Stimulated activated naive CD8-positive, alpha-beta T cell treated with anti-CD3 and anti-CD28 coated beads, Interleukin-15, Interleukin-2, amounts not matched to agents 100 ng/mL and 50 ng/mL, for 24 hours (primary cell): Measurements from ENCODE around the gene C1QTNF1.

Source experiments
- H3K27ac Mint-ChIP-seq: one replicate; pipeline ENCODE4 v1.8.0; 2021; ENCODE audit warnings: mild to moderate bottlenecking, mixed read lengths
- H3K27me3 Mint-ChIP-seq: one replicate; pipeline ENCODE4 v1.8.0; 2021; ENCODE audit warnings: mixed read lengths
- H3K36me3 Mint-ChIP-seq: one replicate; pipeline ENCODE4 v1.8.0; 2021; ENCODE audit warnings: low read depth, mixed read lengths
- H3K4me1 Mint-ChIP-seq: one replicate; pipeline ENCODE4 v1.8.0; 2021; ENCODE audit warnings: low read depth, mixed read lengths
- H3K4me3 Mint-ChIP-seq: one replicate; pipeline ENCODE4 v1.8.0; 2021; ENCODE audit warnings: mild to moderate bottlenecking, mixed read lengths
- H3K9me3 Mint-ChIP-seq: one replicate; pipeline ENCODE4 v1.8.0; 2021; ENCODE audit warnings: mixed read lengths

Gene C1QTNF1

DNA sequence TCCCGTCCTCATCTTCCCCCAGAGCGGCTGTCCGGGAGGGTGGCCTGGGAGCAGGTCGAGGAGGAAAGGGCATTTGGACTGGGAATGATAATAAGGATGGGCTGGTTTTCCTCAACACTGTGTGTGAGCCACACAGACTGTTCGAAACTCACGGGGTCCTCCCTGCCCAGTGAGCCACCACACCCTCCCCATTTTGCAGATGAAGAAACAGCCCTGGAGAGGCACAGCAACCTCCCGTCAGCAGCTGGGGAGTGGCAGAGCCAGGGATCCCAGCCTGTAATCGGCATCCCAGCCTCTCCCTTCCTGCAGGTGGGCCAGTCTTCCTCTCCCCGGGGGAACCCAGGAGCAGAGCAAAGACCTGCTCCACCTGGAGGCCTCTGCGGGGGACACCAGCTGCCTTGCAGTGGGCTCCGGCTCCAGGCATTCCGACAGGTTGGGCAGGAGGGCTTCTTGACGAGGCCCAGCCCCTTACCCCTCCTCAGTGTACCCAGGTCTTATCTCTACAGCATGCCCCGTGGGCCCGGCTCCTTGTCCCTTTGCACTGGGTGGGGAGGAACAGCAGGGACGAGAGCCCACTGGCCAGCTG lies 74.4 kb downstream of the C1QTNF1 start:
- H3K36me3 Mint-ChIP-seq = no peaks in the 10 kb centered on the region
- H3K4me3 Mint-ChIP-seq = no peak overlapping the region
- no peak overlapping the region for H3K27ac Mint-ChIP-seq
- H3K4me1 Mint-ChIP-seq = peaks cover 3% of the 10 kb centered on the region
- H3K9me3 Mint-ChIP-seq = no peaks in the 10 kb centered on the region
- peaks cover 31% of the 10 kb centered on the region for H3K27me3 Mint-ChIP-seq
